HG03354 (cell line): ENCODE results near the gene HMCN1.

Experiments
- ATAC-seq: cut with Tn5 transposase; IDR thresholded peaks from one replicate; pipeline ENCODE4 v1.9.1; 2021; ENCODE audit warnings: mild to moderate bottlenecking; ENCODE audit not compliant: unreplicated experiment, poor library complexity, severe bottlenecking

HMCN1 gene

DNA sequence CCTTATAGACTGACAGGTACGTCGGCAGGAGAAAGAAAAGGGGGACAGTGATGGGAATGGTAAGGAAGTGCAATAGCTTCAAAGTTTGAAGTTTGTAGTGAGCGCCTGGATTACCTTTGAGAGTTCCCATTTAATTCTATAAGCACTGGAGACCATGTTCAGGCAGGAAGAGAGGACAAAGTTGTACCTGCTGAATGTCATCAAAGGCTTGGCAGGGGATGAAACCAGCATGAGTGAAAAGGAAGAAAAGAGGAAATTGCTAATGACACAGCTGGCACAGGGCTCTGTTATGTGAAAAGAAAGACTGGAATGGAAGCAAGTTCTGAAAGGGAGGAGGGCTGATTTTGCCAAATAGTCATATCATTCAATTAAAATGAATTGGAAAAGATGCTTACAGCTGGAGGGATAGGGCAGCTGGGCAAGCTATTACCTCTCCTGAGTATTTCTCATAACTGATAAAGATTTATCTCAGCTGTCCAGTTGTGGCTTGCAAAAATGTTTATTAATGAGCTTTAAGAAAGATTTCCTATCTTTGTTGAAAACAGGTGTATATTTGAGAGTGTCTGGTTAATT is 109.2 kb downstream of the HMCN1 start:
- ATAC-seq = no peak

GRCh38 chr1:185843986-185844385 is 109.8 kb downstream of the HMCN1 start:
- ATAC-seq = no peak

GRCh38 chr1:185846672-185847444 is 112.7 kb downstream of the HMCN1 start:
- no peak for ATAC-seq

GRCh38 chr1:185849014-185849413 is 114.8 kb downstream of the HMCN1 start:
- ATAC-seq = no peak

GRCh38 chr1:185850366-185850765 is 116.2 kb downstream of the HMCN1 start:
- no peak for ATAC-seq

DNA sequence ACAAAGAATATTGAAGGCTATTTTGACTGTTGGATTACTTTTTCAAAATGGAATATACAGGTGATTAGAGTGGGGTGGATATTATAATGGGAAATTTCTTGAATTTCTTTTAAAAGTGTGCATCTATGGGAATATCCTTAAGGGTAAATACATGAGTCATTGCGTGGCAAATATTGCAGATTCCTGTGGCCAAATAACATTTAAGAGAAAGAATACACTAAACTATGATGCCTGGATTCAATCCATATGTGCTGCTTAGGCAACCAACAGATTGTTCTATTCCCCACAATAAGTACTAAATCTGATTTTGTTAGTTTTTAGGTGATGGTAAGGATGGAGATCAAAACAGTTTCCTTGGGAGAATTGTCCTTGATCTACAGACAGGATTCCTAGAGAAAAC is 119.5 kb downstream of the HMCN1 start:
- ATAC-seq = no peak

DNA sequence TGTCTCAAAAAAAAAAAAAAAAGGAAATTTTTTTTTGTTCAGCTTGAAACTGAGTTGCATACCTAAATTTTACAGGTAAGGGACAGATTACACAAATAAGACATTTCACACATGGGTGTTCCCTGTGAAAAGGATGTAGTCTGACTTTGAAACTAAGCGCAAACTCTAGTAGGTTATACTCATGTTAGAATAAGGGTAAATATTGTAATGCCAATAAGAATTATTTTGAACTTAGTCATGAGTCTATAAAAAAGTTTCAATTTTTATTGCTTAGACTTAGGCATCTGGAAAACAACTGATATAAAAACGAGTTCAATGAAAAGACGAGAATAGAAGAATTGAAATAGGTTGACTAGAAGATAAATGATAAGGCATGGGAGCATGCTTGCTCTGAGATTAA is 122.3 kb downstream of the HMCN1 start:
- no peak for ATAC-seq

DNA sequence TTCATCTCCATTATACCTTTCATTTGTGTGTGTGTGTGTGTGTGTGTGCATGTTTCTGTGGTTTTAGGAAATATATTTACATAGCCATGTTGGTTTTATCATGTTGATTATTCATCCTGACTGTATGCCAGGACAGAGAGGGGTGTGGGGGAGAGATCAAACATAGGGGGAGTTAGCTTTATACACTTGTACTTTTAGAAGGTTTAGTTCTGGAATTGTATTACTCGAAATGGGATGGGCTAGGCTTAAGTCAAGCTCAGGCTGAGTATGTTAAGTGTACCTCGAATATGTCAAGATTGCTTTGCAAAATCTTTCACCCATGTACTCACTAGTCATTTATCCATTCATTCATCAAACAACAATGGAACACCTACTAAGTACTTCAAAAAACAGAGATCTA is 123.3 kb downstream of the HMCN1 start:
- no peak for ATAC-seq

- ATAC-seq = no peak
Observed at GRCh38 chr1:185860311-185860710, 126.1 kb downstream of the HMCN1 start.

- ATAC-seq = no peak
Observed at GRCh38 chr1:185860859-185861258, 126.7 kb downstream of the HMCN1 start.

GRCh38 chr1:185861630-185862029 is 127.4 kb downstream of the HMCN1 start:
- ATAC-seq = no peak

DNA sequence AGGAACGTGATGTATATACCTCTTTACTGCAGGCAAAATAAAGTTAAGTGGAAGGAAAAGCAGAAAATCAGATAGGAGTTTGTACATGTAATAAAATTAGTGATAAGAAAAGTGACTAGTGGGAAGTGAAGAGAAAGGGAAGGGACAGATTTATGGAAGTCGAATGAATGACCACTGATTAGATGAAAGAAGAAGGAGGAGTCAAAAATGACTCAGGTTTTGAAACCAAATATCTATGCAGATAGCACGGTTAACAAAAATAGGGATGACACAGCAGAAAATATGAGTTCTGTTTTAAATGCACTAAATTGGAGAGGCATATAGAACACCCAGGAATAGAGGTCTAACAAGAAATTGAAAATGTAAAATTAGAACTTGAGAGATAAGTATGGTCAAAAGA is 128.0 kb downstream of the HMCN1 start:
- ATAC-seq = no peak

GRCh38 chr1:185864331-185864730 is 130.1 kb downstream of the HMCN1 start:
- no peak for ATAC-seq

DNA sequence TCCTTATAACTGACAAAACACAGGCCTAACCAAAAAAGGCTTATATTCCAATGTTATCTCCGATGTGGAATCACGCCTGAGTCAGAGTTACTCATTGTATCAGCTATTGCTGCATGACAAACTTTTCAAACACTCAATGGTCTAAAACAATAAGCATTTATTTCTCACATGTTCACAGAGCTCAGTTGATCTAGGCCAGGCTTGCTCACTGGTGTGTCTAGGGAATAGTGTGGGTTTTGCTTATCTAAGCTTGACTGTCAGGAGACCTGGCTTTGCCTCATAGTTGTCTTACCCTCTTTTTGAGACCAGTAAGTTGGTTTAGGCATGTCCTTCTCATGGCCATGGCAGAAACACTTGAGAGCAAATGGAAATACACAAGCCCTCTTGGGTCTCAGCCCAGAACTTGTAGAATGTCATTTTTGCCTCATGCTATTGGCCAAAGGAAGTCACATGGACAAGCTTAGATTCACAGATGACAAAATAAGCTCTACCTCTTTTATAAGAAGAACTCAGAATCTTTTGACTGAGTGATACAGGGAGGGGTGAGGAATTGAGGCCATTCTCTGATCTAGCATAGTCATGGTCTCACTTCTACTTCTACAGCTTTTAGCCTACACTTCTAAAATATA is 130.8 kb downstream of the HMCN1 start:
- no peak for ATAC-seq

- ATAC-seq = no peak
Observed at GRCh38 chr1:185869590-185869989, 135.4 kb downstream of the HMCN1 start.

DNA sequence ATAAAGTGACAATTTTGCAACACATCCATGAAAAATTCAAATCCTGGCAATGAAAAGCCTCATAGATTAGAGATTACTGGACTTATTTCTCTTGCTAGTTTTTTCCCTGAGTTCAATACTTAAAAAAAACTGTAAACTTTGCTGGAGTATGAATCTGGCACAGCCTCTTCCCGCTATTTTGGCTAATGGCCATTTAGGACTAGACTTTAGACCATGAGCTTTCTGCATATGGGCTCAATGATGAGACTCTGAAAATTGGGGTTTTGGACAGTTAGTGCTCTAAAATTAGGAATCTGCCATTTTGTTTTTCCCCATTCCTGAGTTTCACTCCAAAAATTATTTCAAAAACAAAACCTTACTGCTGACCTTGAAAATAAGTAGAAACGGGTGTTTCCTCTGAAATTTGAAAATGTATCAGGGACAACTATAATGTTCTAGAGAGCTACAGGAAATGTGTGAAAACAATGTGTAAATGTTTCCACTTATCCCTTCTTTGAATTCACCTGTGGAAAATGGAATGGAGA is 137.5 kb downstream of the HMCN1 start:
- no peak for ATAC-seq

GRCh38 chr1:185874246-185874645 is 140.1 kb downstream of the HMCN1 start:
- ATAC-seq = no peak

- ATAC-seq = no peak
Observed at GRCh38 chr1:185880330-185880729, 146.1 kb downstream of the HMCN1 start.

- ATAC-seq = no peak
Observed at GRCh38 chr1:185880779-185881333, 146.7 kb downstream of the HMCN1 start.

DNA sequence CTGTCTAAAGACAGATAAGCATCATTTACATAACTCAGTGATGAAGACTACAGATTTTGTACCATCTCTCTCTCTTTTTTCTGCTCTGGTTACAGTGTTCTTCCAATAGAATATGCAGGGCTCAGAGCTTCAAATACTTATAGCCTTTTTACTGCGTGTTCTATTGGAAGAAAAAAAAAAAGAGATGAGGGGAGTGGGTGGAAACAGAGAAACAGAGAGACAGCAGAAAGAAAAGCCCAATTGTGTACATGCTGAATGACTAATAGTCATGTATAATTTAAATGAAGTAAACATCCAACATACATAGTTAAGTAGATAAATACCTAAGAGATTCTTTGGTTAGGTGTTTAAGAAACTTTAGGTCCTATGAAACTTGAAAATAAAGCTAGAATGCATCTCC is 151.9 kb downstream of the HMCN1 start:
- no peak for ATAC-seq

GRCh38 chr1:185886671-185887070 is 152.5 kb downstream of the HMCN1 start:
- no peak for ATAC-seq
